IMR-90 (cell line): Measurements from ENCODE around the gene STX5. TPM values are rescaled to one million over a fixed set of nuclear protein-coding genes. Genes with fewer than 3 reads are reported as not detected.
A peak's percentile ranks its signal among the peaks of the same experiment; 100 is the strongest.

Source experiments
- ATAC-seq: fragments of 200-7000 bp; cut with Tn5 transposase; 2 replicates; pipeline ENCODE4 v1.9.1; 2020; ENCODE audit warnings: low read depth, mild to moderate bottlenecking, moderate library complexity
- BruUV-seq: library from RNA; stranded (reverse); fragments of 400-500 nt; replicated peaks from 2 replicates; lab custom pipeline; 2021; lab: Mats Ljungman, UMichigan
- CTCF ChIA-PET: fragments of 300-600 bp; formaldehyde crosslinking; extraction: SDS; loops from one replicate; lab custom pipeline; 2021; ENCODE audit warnings: antibody characterized with exemption; lab: Yijun Ruan, JAX
- POLR2A ChIA-PET: fragments of 300-600 bp; sonication (Branson Sonifier 250); formaldehyde crosslinking; loops from one replicate; lab custom pipeline; 2022; ENCODE audit warnings: antibody characterized with exemption; ENCODE audit not compliant: unreplicated experiment; lab: Charles Lee
- DNase-seq: peaks from one replicate; pipeline ENCODE4 v3.0.0; 2013
- H2AFZ ChIP-seq: replicated peaks from 2 replicates; pipeline ENCODE3; 2013; ENCODE audit warnings: low read length, mild to moderate bottlenecking; ENCODE audit not compliant: poor library complexity
- H2AK5ac ChIP-seq: 2 replicates; pipeline ENCODE4 v1.6.1; 2013; ENCODE audit warnings: low read depth, low read length, inconsistent platforms
- H2AK9ac ChIP-seq: replicated peaks from 2 replicates; pipeline ENCODE3; 2013; ENCODE audit warnings: mild to moderate bottlenecking, low read depth, low read length, moderate library complexity; ENCODE audit not compliant: poor library complexity
- H2BK120ac ChIP-seq: 2 replicates; pipeline ENCODE4 v1.6.1; 2013; ENCODE audit warnings: low read depth, low read length, inconsistent platforms
- H2BK15ac ChIP-seq: 3 replicates; pipeline ENCODE4 v1.6.1; 2013; ENCODE audit warnings: low read depth, low read length, inconsistent platforms
- H2BK20ac ChIP-seq: 2 replicates; pipeline ENCODE4 v1.6.1; 2013; ENCODE audit warnings: low read depth, mild to moderate bottlenecking, inconsistent platforms, low read length, moderate library complexity
- H2BK5ac ChIP-seq: 2 replicates; pipeline ENCODE4 v1.6.1; 2013; ENCODE audit warnings: mild to moderate bottlenecking, low read depth, low read length, inconsistent platforms; ENCODE audit not compliant: poor library complexity, severe bottlenecking
- H3K14ac ChIP-seq: replicated peaks from 2 replicates; pipeline ENCODE4 v1.6.1; 2013; ENCODE audit warnings: low read depth, low read length, inconsistent platforms
- H3K18ac ChIP-seq: 2 replicates; pipeline ENCODE4 v1.6.1; 2013; ENCODE audit warnings: low read depth, low read length, control low read depth
- H3K23ac ChIP-seq: 2 replicates; pipeline ENCODE4 v1.6.1; 2013; ENCODE audit warnings: low read depth, low read length, inconsistent platforms
- H3K27ac ChIP-seq: 2 replicates; pipeline ENCODE4 v1.5.1; 2013; ENCODE audit warnings: mild to moderate bottlenecking, control low read depth, low read length; ENCODE audit not compliant: insufficient read depth
- H3K27me3 ChIP-seq: 2 replicates; pipeline ENCODE4 v1.6.1; 2013; ENCODE audit warnings: low read length; ENCODE audit not compliant: control insufficient read depth, insufficient read depth
- H3K36me3 ChIP-seq: 2 replicates; pipeline ENCODE4 v1.6.1; 2013; ENCODE audit warnings: low read length, mixed read lengths; ENCODE audit not compliant: control insufficient read depth, insufficient read depth
- H3K4ac ChIP-seq: 2 replicates; pipeline ENCODE4 v1.6.1; 2013; ENCODE audit warnings: low read depth, low read length, inconsistent platforms
- H3K4me1 ChIP-seq: 2 replicates; pipeline ENCODE4 v1.6.1; 2013; ENCODE audit warnings: low read length, mixed read lengths; ENCODE audit not compliant: control insufficient read depth, insufficient read depth
- H3K4me2 ChIP-seq: 2 replicates; pipeline ENCODE4 v1.6.1; 2013; ENCODE audit warnings: low read depth, mild to moderate bottlenecking, control low read depth, low read length, moderate library complexity
- H3K4me3 ChIP-seq: 2 replicates; pipeline ENCODE4 v1.5.1; 2013; ENCODE audit warnings: low read depth, mild to moderate bottlenecking, control low read depth, low read length, moderate library complexity; ENCODE audit not compliant: insufficient read depth
- H3K56ac ChIP-seq: 2 replicates; pipeline ENCODE4 v1.6.1; 2013; ENCODE audit warnings: low read length, inconsistent platforms; ENCODE audit not compliant: insufficient read depth; ENCODE audit errors: extremely low read depth
- H3K79me1 ChIP-seq, 2 experiments: 2 replicates each; pipeline ENCODE4 v1.6.1; 2013; ENCODE audit warnings: low read length in 2 of 2, inconsistent platforms in 1 of 2, low read depth in 1 of 2
- H3K9ac ChIP-seq: 2 replicates; pipeline ENCODE4 v1.6.1; 2013; ENCODE audit warnings: low read depth, low read length, control low read depth
- H3K9me1 ChIP-seq: 2 replicates; pipeline ENCODE4 v1.6.1; 2013; ENCODE audit warnings: low read length, inconsistent platforms; ENCODE audit not compliant: insufficient read depth
- H3K9me3 ChIP-seq: 2 replicates; pipeline ENCODE4 v1.6.1; 2013; ENCODE audit warnings: low read length; ENCODE audit not compliant: control insufficient read depth, insufficient read depth
- H4K20me1 ChIP-seq: 2 replicates; pipeline ENCODE4 v1.6.1; 2013; ENCODE audit warnings: low read length, inconsistent platforms; ENCODE audit not compliant: insufficient read depth
- H4K5ac ChIP-seq: 2 replicates; pipeline ENCODE4 v1.6.1; 2013; ENCODE audit warnings: mild to moderate bottlenecking, low read depth, low read length, control low read depth
- H4K8ac ChIP-seq, 2 experiments: 2 replicates each; pipeline ENCODE4 v1.6.1; 2013; ENCODE audit warnings: low read depth in 2 of 2, low read length in 2 of 2, control low read depth in 1 of 2, inconsistent platforms in 1 of 2
- H4K91ac ChIP-seq: 2 replicates; pipeline ENCODE4 v1.6.1; 2013; ENCODE audit warnings: low read depth, low read length, inconsistent platforms; ENCODE audit not compliant: insufficient read depth
- BHLHE40 ChIP-seq: fragments of 150-350 bp; IDR thresholded peaks from 2 replicates; pipeline ENCODE4 v1.6.1; 2016; ENCODE audit warnings: mild to moderate bottlenecking, low read depth, low read length
- CEBPB ChIP-seq: IDR thresholded peaks from 2 replicates; pipeline ENCODE4 v1.6.1; 2012; ENCODE audit warnings: low read depth, low read length, improper control_type of control experiment
- CTCF ChIP-seq: conservative IDR thresholded peaks from 2 replicates; pipeline ENCODE4 v1.5.1; 2012; ENCODE audit warnings: mild to moderate bottlenecking, low read depth, low read length, improper control_type of control experiment
- ELK1 ChIP-seq: fragments of 150-350 bp; IDR thresholded peaks from 2 replicates; pipeline ENCODE4 v1.6.1; 2016; ENCODE audit warnings: low read depth, mild to moderate bottlenecking, low read length, moderate library complexity, borderline replicate concordance
- FOS ChIP-seq: fragments of 150-350 bp; IDR thresholded peaks from 2 replicates; pipeline ENCODE4 v1.6.1; 2016; ENCODE audit warnings: low read depth, low read length
- MAZ ChIP-seq: IDR thresholded peaks from 2 replicates; pipeline ENCODE4 v1.6.1; 2012; ENCODE audit warnings: low read depth, mild to moderate bottlenecking, low read length, improper control_type of control experiment, moderate library complexity, borderline replicate concordance
- MXI1 ChIP-seq: IDR thresholded peaks from 2 replicates; pipeline ENCODE4 v1.6.1; 2012; ENCODE audit warnings: low read depth, mild to moderate bottlenecking, low read length, moderate library complexity, borderline replicate concordance
- POLR2A ChIP-seq: IDR thresholded peaks from 2 replicates; pipeline ENCODE4 v1.6.1; 2012; ENCODE audit warnings: mild to moderate bottlenecking, low read depth, low read length
- RAD21 ChIP-seq: IDR thresholded peaks from 2 replicates; pipeline ENCODE4 v1.6.1; 2012; ENCODE audit warnings: low read length, improper control_type of control experiment
- RCOR1 ChIP-seq: IDR thresholded peaks from 2 replicates; pipeline ENCODE4 v1.6.1; 2012; ENCODE audit warnings: mild to moderate bottlenecking, low read length, improper control_type of control experiment; ENCODE audit not compliant: insufficient replicate concordance
- RFX5 ChIP-seq: IDR thresholded peaks from 2 replicates; pipeline ENCODE4 v1.8.0; 2012; ENCODE audit warnings: low read depth, mild to moderate bottlenecking, low read length, moderate library complexity
- SMC3 ChIP-seq: fragments of 150-350 bp; IDR thresholded peaks from 2 replicates; pipeline ENCODE4 v1.6.1; 2016; ENCODE audit warnings: low read depth, mild to moderate bottlenecking, antibody characterized with exemption, low read length, moderate library complexity
- USF2 ChIP-seq: fragments of 150-350 bp; IDR thresholded peaks from 2 replicates; pipeline ENCODE4 v1.6.1; 2017; ENCODE audit warnings: mild to moderate bottlenecking, antibody characterized with exemption, low read length, low read depth
- WGBS, 2 experiments: methylation state at CpG; one replicate each; pipeline versions ENCODE4 v1.1.5 to v1.1.7; 2013; ENCODE audit warnings: missing lambda C conversion rate in 2 of 2; ENCODE audit not compliant: insufficient read length in 1 of 2; ENCODE audit errors: extremely low coverage in 2 of 2; 5-methylcytosine and 5-hydroxymethylcytosine counted together
- dilution Hi-C: fragments of 300-500 bp; cut with HindIII; formaldehyde crosslinking; loops from one replicate; pipeline ENCODE4 v1.14.3; 2018; ENCODE audit warnings: low sequenced_read_pairs; ENCODE audit not compliant: unreplicated experiment
- in situ Hi-C: fragments of 300-500 bp; cut with MboI; formaldehyde crosslinking; loops from 3 replicates; pipeline ENCODE4 v1.14.3; 2019; ENCODE audit warnings: low sequenced_read_pairs, inconsistent platforms, mixed read lengths
- intact Hi-C: fragments of 100-400 bp; cut with micrococcal nuclease; formaldehyde crosslinking; loops from 2 replicates; pipeline ENCODE4 v1.10.0; 2022
- polyA plus RNA-seq, 3 experiments: library from polyadenylated mRNA; depleted of rRNA; stranded (reverse); fragments of >200 nt; gene quantifications; 2 replicates each; pipeline ENCODE4 v1.2.3, GENCODE V29; 2012; ENCODE audit warnings: low replicate concordance in 1 of 3
- total RNA-seq: library from RNA; depleted of rRNA; stranded (reverse); fragments of >200 nt; gene quantifications from 2 replicates; pipeline ENCODE4 v1.2.3, GENCODE V29; 2012

Gene STX5
- total and polyA plus RNA-seq, 2 of the 4 experiments (the other 2 are of a cell fraction) = 43.1 to 49.5 TPM

GRCh38 chr11:62857541-62857982 lies 25.7 kb upstream of the STX5 start:
- Histone ChIP-seq H4K8ac (peak overlapping the region in 1 of 2 experiments; percentile 28; a peak in 1 of 4 replicates), H3K4me2 (no peak overlapping the region), H3K4ac (no peak overlapping the region), H3K9me1 (0 out of 2 replicates have a peak, but pooled peaks cover 4% of the 10 kb centered on the region), H3K79me1 (peaks cover 20 to 39% of the 10 kb centered on the region in 2 experiments), H2BK120ac (no peak overlapping the region), H3K18ac (no peak overlapping the region), H2BK20ac (no peak overlapping the region), H2BK5ac (no peak overlapping the region), H3K27me3 (no peaks in the 10 kb centered on the region), H2BK15ac (no peak overlapping the region), H3K9ac (no peak overlapping the region), H2AFZ (no peak overlapping the region), H3K56ac (no peak overlapping the region), H3K4me1 (peaks cover 2% of the 10 kb centered on the region; the same call in 1 of the 2 replicates), H3K36me3 (peaks cover 18% of the 10 kb centered on the region), H3K23ac (0 out of 2 replicates have a peak overlapping the region, but pooled peaks have one; percentile 17), H3K4me3 (no peak overlapping the region), H2AK5ac (no peak overlapping the region), H4K5ac (no peak overlapping the region; the same call in 1 of the 2 replicates), H3K9me3 (no peaks in the 10 kb centered on the region), H3K27ac (no peak overlapping the region), H3K14ac (no peak overlapping the region), H2AK9ac (no peak overlapping the region), H4K91ac (no peak overlapping the region), H4K20me1 (peaks cover 30% of the 10 kb centered on the region)
- no TSS peak for BruUV-seq
- TF ChIP-seq CTCF (no peak), CEBPB (no peak), RFX5 (no peak), RAD21 (no peak), ELK1 (no peak), MAZ (no peak), USF2 (no peak), POLR2A (no peak), FOS (no peak), SMC3 (no peak), MXI1 (no peak), RCOR1 (no peak), BHLHE40 (no peak)
- DNase-seq (peak; percentile 48), ATAC-seq (no peak)
- dilution Hi-C loops (no loop called here), intact Hi-C loops (no loop called here), in situ Hi-C loops (loop anchor here (25.0 kb wide), 1 partner anchor 470 kb away; no protein-coding TSS in a partner anchor)
- CTCF ChIA-PET = interaction anchor here (1.2 kb wide), 1 partner anchor 71 kb away, joined by 8 read pairs; no protein-coding TSS in a partner anchor
- POLR2A ChIA-PET = interaction anchor here (0.7 to 2.5 kb wide), 2 partner anchors 16 to 193 kb away, joined by 14 to 24 read pairs; partner anchors contain the start of gene C11orf98
- 40% methylated on average over 1 of the region's 2 CpGs; no CpG with 5 or more reads in 1 of the 2 experiments for WGBS, 2 experiments
